Head of caudate nucleus (tissue), 42 donors: ENCODE results near the gene ITPR1.
A peak's percentile ranks its signal among the peaks of the same experiment; 100 is the strongest.

Source experiments
- DNase-seq, 42 donors: peaks; one replicate each; pipeline versions ENCODE4 v3.0.0 to v3.0.0-alpha.2; 2020 to 2021; ENCODE audit warnings: mixed read lengths in 7 of 42
- intact Hi-C: fragments of 100-400 bp; cut with DNase I; formaldehyde crosslinking; loops from one replicate; pipeline ENCODE4 v1.15.0; 2022

ITPR1 gene

GRCh38 chr3:4770561-4770960, 277.4 kb downstream of the ITPR1 start:
- DNase-seq = no peak
- intact Hi-C loops = no loop called here

GRCh38 chr3:4771243-4771642, 278.1 kb downstream of the ITPR1 start:
- intact Hi-C loops = no loop called here
- DNase-seq = peak in 1 of 42 donors; percentile 21

- DNase-seq = no peak
- intact Hi-C loops = no loop called here
Measured at GRCh38 chr3:4772171-4772804, 279.1 kb downstream of the ITPR1 start.

GRCh38 chr3:4772858-4773257, 279.7 kb downstream of the ITPR1 start:
- no peak for DNase-seq
- intact Hi-C loops = no loop called here

- intact Hi-C loops = no loop called here
- DNase-seq = peak in 6 of 42 donors; percentile 10 to 71 (median 45)
Measured at GRCh38 chr3:4773583-4773982, 280.4 kb downstream of the ITPR1 start.

- DNase-seq = no peak
- intact Hi-C loops = no loop called here
Measured at GRCh38 chr3:4774531-4774930, 281.4 kb downstream of the ITPR1 start.

GRCh38 chr3:4776399-4776979, 283.3 kb downstream of the ITPR1 start:
- intact Hi-C loops = no loop called here
- no peak for DNase-seq

GRCh38 chr3:4776980-4777581, 283.9 kb downstream of the ITPR1 start:
- intact Hi-C loops = no loop called here
- no peak for DNase-seq

GRCh38 chr3:4778119-4778518, 285.0 kb downstream of the ITPR1 start:
- intact Hi-C loops = no loop called here
- DNase-seq = no peak

- intact Hi-C loops = no loop called here
- no peak for DNase-seq
Measured at GRCh38 chr3:4778740-4779139, 285.6 kb downstream of the ITPR1 start.

GRCh38 chr3:4780545-4780957, 287.4 kb downstream of the ITPR1 start:
- no peak for DNase-seq
- intact Hi-C loops = no loop called here

GRCh38 chr3:4782095-4782494, 288.9 kb downstream of the ITPR1 start:
- no peak for DNase-seq
- intact Hi-C loops = no loop called here

GRCh38 chr3:4785551-4785950, 292.4 kb downstream of the ITPR1 start:
- intact Hi-C loops = no loop called here
- no peak for DNase-seq

GRCh38 chr3:4786431-4786830, 293.3 kb downstream of the ITPR1 start:
- no peak for DNase-seq
- intact Hi-C loops = no loop called here

GRCh38 chr3:4791358-4791757, 298.2 kb downstream of the ITPR1 start:
- DNase-seq = no peak
- intact Hi-C loops = no loop called here

GRCh38 chr3:4793311-4793710, 300.2 kb downstream of the ITPR1 start:
- intact Hi-C loops = no loop called here
- DNase-seq = no peak

- intact Hi-C loops = no loop called here
- DNase-seq = no peak
Measured at GRCh38 chr3:4794331-4794730, 301.2 kb downstream of the ITPR1 start.

- intact Hi-C loops = no loop called here
- DNase-seq = no peak
Measured at GRCh38 chr3:4794798-4795197, 301.6 kb downstream of the ITPR1 start.

GRCh38 chr3:4795905-4796304, 302.8 kb downstream of the ITPR1 start:
- intact Hi-C loops = no loop called here
- no peak for DNase-seq

GRCh38 chr3:4797201-4797705, 304.1 kb downstream of the ITPR1 start:
- no peak for DNase-seq
- intact Hi-C loops = no loop called here
